Activated CD8-positive, alpha-beta memory T cell treated with anti-CD3 and anti-CD28 coated beads for 24 hours (primary cell): ENCODE data around the gene CNTN1.
"Not testable (repeated sequence)": the region's sequence is repeated elsewhere in the genome, so short reads cannot be mapped to it uniquely, and the experiment has no call there.

Source experiments
- DNase-seq: peaks from one replicate; pipeline ENCODE4 v3.0.0-alpha.2; 2020

Gene CNTN1

DNA sequence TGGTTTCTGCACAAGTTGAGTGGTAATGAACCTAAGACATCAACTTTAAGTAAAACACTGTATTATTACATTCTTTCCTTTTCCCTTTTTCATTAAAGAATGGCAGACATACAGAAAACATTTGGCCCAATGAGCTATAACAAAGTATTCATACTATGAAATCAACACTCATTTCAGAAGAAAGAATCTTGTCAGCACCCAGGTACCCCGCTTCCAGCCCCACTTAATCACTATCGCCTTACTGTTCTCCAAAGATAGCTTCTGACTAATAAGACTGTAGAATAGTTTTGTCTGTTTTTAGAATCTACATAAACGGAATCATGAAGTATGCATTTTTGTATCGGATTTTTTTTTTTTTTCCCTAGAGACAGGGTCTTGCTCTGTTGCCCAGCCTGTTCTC lies 9.5 kb downstream of the CNTN1 start:
- DNase-seq = no peak

- DNase-seq = no peak
These were observed 18.9 kb downstream of the CNTN1 start for GRCh38 chr12:40711121-40711520.

DNA sequence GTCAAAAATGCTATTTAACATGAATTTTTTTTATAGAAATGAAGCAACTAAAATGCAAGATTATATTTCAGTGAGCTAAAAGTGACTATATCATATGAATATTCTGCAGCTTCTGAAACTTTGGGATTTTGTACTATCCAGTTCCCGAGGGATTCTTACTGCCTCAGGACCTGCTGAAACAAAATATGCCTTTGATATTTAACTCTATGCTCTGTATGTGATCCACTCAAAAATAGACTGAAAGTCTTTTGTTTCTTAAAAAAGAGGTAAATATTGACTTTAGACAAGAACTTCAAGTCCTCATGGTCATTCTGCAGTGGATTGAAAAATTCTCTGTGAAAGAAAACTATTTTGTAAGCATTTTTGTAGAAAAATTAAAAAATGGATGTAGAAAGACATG lies 22.4 kb downstream of the CNTN1 start:
- DNase-seq = no peak

DNA sequence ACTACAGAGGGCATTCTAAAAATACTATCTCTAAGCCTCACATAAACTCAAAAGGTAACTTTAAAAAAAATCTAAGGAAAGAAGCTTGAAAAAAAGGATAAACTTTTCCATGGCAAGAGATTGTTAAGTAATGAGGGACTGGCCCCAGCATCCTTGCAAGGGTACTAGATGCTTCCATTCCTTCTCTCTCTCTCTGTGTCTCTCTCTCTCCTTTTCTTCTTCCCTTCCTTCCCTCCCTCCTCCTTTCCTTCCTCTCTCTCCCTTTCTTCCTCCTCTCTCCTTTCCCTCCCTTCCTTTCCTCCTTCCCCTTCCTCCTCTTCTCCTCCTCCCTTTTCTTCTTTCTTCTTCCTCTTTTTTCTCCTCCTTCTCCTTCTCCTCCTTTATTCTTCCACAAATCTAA lies 23.8 kb downstream of the CNTN1 start:
- no peak for DNase-seq

- no peak for DNase-seq
These were observed 25.3 kb downstream of the CNTN1 start for GRCh38 chr12:40717576-40717975.

- no peak for DNase-seq
These were observed 26.7 kb downstream of the CNTN1 start for GRCh38 chr12:40718878-40719372.

DNA sequence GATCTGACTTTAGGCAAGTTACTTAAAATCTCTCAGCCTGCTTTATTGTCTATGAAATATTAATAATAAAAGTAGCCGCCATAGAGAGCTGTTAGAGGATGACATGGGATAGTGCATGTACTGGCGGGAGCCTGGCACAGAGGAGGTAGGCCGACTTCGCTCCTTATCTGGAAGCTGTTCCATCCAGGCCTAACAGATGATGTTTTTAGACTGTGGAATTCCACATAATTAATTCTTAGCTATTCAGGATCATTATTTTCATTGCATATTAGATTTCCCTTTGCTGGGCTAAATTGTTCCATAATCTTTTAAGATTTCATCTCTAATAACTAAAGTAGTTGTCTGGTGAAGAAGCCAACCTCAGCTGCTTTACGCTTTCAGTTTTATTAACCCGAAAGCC lies 30.8 kb downstream of the CNTN1 start:
- no peak for DNase-seq

GRCh38 chr12:40726366-40726765 lies 34.1 kb downstream of the CNTN1 start:
- DNase-seq = no peak

DNA sequence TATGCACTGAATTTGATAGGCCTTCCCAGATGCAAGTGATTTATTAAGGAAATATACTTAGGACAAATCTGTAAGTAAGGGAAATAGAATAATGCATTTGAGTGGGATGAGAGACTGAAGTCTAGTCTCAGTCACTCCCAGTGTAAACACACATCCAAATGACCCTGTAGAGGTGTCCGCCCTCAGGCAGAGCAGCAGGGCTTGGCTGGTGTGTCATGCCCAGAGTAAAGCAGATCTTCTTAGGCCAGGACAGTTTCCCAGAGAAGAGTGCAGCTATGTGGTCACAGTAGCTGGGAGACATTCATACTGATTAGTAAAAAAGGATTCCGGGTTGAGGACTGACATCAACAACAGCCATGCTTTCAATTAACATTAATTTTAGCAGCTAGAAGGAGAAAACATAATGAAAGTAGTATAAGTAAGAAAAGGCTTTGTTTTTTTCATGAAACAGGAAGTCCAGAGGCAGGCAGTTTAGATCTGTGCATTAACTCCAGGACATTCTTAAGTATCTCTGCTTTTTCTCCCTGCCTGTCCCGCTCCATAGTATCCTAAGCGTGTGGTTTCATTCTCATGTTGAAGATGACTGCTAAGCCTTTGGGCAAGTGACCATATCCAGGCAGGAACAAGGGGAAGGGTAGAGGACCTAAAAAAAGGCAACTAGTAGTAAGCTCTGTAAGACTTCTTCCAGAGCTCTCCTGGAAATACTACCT lies 35.7 kb downstream of the CNTN1 start:
- no peak for DNase-seq

DNA sequence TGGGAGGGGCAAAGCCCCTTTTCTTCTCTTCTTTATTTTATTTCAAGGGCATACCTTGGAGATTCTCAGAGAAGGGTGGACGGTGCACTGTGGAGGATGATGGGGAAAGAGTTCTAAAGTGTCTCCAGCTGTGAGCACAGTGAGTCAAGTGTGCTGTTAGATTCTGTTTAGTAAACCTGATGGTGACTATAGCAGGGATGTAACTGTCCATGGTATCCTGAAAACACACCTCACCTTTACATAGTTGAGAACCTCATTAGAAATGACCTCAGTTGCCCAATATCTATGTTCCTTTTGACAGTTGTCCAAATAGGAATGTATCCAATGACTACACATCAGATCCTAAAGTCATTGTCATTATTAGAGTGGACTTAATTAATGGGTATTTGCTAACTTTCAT lies 38.0 kb downstream of the CNTN1 start:
- DNase-seq = no peak

DNA sequence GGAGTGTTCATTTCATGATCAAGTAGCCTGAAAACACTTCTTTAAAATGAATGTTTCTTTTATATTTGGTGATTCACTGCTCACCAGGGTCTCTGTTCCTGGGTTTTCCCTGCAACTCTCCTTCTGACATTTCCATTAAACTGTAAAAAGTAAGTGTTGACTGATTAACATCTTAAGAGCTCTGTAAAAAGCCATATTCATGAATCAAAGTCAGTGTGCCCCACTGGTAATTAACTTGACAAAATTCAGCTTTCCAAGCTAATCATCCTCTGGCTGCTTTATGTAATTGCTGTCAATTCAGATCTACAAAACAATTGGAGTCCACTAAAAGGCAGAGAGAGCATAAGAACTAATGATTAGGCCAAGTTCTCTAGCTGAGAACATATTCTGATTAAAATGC lies 41.6 kb downstream of the CNTN1 start:
- DNase-seq = no peak

DNA sequence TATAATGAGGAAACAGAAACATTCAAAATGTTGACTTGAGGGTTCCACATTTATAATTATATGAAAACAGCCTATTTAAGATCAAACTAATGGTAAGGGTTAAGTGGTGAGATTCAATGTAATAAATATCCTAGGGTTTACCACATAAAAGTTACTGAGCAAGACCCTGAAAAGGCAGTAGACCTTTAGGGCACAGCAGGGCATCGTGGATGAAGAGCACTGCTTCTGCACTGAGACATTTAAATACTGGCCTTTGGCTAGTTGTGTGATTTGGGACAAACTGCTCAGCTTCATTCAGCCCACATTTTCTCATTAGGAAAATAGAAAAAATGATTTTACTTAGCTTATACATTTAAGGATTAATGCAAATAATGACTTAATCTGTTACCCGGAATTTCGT lies 42.0 kb downstream of the CNTN1 start:
- no peak for DNase-seq

DNA sequence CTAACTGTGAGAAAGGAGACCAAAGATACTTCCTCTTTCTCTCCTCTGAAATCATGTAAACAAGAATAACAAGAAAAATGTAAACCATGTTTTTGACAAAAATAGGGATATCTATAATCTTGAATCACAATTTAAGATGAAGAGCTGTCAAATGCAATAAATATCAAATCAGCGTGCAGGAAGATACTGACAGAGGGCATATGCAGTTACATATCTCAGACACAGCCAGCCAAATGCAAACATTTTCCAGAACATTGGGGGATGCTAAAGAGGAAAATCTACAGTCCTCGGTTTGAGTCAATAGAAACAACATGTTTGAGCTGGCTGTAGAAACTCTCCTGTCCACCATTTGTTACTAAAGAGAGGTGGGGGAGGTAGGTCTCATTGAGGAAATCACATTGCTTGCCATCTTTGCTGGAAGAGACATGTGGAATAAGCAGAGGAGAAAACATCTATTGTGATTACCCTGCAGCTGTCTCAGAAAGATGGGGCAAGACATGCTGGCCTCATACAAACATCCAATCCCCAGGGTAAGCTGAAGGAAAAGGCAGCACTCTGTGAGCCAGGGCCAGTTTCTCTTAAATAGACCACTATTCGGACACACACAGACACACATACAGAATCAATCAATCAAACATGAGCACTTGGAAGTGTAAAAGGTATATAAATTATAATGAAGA lies 43.5 kb downstream of the CNTN1 start:
- DNase-seq = no peak

DNA sequence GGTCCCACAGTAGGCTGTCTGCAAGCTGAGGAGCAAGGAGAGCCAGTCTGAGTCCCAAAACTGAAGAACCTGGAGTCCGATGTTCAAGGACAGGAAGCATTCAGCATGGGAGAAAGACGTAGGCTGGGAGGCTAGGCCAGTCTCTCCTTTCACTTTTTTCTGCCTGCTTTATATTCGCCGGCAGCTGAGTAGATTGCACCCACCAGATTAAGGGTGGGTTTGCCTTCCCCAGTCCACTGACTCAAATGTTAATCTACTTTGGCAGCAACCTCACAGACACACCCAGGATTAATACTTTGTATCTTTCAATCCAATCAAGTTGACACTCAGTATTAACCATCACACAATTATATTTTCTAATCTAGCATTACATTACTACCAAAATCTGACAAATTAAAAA lies 45.2 kb downstream of the CNTN1 start:
- not testable (repeated sequence) for DNase-seq

DNA sequence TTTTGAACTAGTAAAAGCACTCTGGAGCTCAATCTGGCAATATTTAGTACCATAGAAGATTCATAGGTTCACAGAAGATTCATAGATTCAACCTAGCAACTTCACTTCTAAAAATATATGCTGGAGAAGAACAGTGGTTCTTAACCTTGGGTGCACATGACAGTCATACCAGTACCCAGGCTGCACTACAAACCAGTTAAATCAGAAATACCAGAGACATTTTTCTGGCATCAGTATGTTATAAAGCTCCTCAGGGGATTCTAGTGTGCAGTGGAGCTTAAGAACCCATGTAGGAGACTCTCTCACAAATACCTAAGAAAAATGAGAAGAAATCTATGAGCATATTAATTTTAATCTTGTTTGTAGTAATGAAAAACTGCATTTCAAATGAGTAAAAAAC lies 46.6 kb downstream of the CNTN1 start:
- no peak for DNase-seq

GRCh38 chr12:40742041-40742440 lies 49.8 kb downstream of the CNTN1 start:
- DNase-seq = no peak

GRCh38 chr12:40745386-40745785 lies 53.1 kb downstream of the CNTN1 start:
- DNase-seq = no peak

DNA sequence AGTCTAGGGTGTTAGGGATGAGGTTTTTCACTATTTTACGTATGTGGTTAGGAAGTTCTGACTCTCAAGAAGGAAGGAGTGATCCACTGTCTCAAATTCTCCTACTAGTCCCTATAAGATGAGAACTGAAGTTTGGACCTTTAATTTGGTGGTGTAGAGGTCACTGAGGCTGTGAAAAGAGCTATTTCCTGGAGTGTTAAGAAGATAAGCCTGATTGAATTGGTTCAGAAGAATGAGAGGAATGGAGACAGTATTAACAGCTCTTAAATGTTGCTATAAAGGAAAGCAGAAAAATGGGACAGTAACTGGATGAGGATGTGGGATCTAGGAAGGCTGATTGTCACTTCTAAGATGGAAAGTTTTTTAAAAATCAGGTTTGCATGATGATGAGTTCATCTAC lies 57.6 kb downstream of the CNTN1 start:
- DNase-seq = no peak

GRCh38 chr12:40752011-40752410 lies 59.8 kb downstream of the CNTN1 start:
- no peak for DNase-seq

GRCh38 chr12:40760821-40761220 lies 68.6 kb downstream of the CNTN1 start:
- no peak for DNase-seq

DNA sequence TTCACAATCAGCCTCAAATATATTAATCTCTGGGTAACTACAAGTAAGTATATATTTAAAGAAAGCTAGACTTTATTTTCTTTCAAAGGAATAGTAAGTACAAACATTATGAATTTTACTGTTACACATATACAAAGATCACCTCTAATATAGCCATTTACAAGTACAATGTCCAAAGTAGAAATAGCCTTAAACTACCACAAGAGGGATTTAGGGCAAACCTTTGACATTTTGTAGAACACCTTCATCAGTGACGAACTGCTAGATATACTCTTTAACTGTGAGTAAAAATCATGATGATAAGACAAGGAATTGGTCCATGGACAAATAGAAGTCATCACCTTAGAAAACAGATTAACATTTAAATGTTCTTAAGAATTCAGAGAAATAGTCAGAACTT lies 69.8 kb downstream of the CNTN1 start:
- no peak for DNase-seq

DNA sequence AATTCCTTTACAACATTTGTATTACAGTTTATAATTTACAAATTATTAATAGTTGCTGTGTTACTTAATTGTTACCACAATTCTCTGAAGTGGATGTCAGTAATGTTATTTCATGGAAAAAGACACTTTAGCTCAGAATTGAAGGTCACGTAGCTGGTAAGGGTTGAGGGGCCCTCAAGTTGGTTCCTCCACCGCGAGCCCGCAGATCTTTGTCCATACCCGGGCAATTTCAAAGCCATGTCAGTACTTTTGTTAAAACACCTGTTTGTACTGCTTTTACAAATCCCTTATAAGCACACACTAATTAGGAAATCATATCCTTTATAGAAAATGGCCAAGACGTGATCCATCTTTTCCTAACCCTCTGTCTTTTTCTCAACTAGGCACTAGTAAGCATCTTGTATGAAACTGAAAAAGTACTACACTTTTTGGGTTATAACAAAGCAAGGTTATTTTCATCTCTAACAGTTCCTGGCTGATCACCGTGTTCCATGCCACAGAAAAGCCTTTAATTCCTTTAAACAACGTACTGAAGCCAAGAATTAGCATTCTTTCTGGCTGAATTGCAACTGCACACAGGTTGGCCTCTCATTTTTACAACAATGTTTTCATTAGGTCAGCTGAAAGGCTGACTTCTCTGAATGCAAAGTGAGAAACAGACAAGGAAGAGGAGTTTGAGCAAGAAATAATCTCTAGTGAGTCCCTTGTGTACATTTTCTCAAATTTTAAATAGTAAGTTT lies 76.1 kb downstream of the CNTN1 start:
- DNase-seq = no peak

GRCh38 chr12:40769846-40770245 lies 77.6 kb downstream of the CNTN1 start:
- no peak for DNase-seq

GRCh38 chr12:40770781-40771180 lies 78.5 kb downstream of the CNTN1 start:
- no peak for DNase-seq
